ENCODE data around the gene B9D1. TPM values are rescaled to one million over a fixed set of nuclear protein-coding genes. Genes with fewer than 3 reads are reported as not detected.

Gene B9D1
- total RNA-seq, 1 donor from 2014 or later, result 7.8 TPM

- peaks cover 26% of the 10 kb centered on the region for H3K4me1 Mint-ChIP-seq (ENCODE audit: low read depth, unreplicated experiment)
- H3K36me3 Mint-ChIP-seq (ENCODE audit: unreplicated experiment), result no peaks in the 10 kb centered on the region
- peak overlapping the region; percentile 72 for H3K27ac Mint-ChIP-seq (ENCODE audit: unreplicated experiment)
- no peak for TF ChIP-seq CTCF (IDR thresholded peaks at IDR 0.05; ENCODE audit: partially characterized antibody, unreplicated experiment)
- H3K9me3 Mint-ChIP-seq (ENCODE audit: unreplicated experiment), result peaks cover 11% of the 10 kb centered on the region
- H3K4me3 Mint-ChIP-seq (ENCODE audit: unreplicated experiment), result no peak overlapping the region
- DNase-seq, result no peak
- H3K27me3 Mint-ChIP-seq (ENCODE audit: unreplicated experiment), result peaks cover 11% of the 10 kb centered on the region
Measured at GRCh38 chr17:19388791-19389785, 26.6 kb upstream of the B9D1 start.

GRCh38 chr17:19387921-19388521, 25.5 kb upstream of the B9D1 start:
- TF ChIP-seq CTCF (IDR thresholded peaks at IDR 0.05; ENCODE audit: partially characterized antibody, unreplicated experiment), result no peak
- Mint-ChIP-seq H3K4me3 (ENCODE audit: unreplicated experiment) (peak overlapping the region; percentile 78), H3K27ac (ENCODE audit: unreplicated experiment) (peak overlapping the region; percentile 96), H3K9me3 (ENCODE audit: unreplicated experiment) (peaks cover 14% of the 10 kb centered on the region), H3K4me1 (ENCODE audit: low read depth, unreplicated experiment) (peaks cover 27% of the 10 kb centered on the region), H3K36me3 (ENCODE audit: unreplicated experiment) (no peaks in the 10 kb centered on the region), H3K27me3 (ENCODE audit: unreplicated experiment) (peaks cover 11% of the 10 kb centered on the region)
- no peak for DNase-seq

- peak within 1 kb of the TSS; percentile 96 for H3K27ac Mint-ChIP-seq (ENCODE audit: unreplicated experiment)
Measured at GRCh38 chr17:19386974-19387920, 24.7 kb upstream of the B9D1 start, which contains the start of gene MFAP4. MFAP4 (minus strand) TSS chr17:19387190; CDS start chr17:19387155, 35 bp downstream.

More at GRCh38 chr17:19386974-19387920, 24.7 kb upstream of the B9D1 start, which contains the start of gene MFAP4:
- Mint-ChIP-seq H3K36me3 (ENCODE audit: unreplicated experiment) (no peaks in the 10 kb centered on the region), H3K9me3 (ENCODE audit: unreplicated experiment) (peaks cover 14% of the 10 kb centered on the region), H3K4me3 (ENCODE audit: unreplicated experiment) (peak within 1 kb of the TSS; percentile 78), H3K27me3 (ENCODE audit: unreplicated experiment) (peaks cover 11% of the 10 kb centered on the region), H3K4me1 (ENCODE audit: low read depth, unreplicated experiment) (peaks cover 27% of the 10 kb centered on the region)
- DNase-seq, result peak; percentile 74
- no peak for TF ChIP-seq CTCF (IDR thresholded peaks at IDR 0.05; ENCODE audit: partially characterized antibody, unreplicated experiment)

Data from glutamatergic neuron (in vitro differentiated cells).